ENCODE data around the gene FGR. TPM values are rescaled to one million over a fixed set of nuclear protein-coding genes. Genes with fewer than 3 reads are reported as not detected.

The FGR gene
- total and polyA plus RNA-seq, 2 experiments from 2014 or later, result not detected

- Histone ChIP-seq H4K20me1 (ENCODE audit: insufficient read depth) (no peaks in the 10 kb centered on the region), H3K9me2 (ENCODE audit: insufficient read depth) (no peaks in the 10 kb centered on the region), H3K4me3 (no peak overlapping the region), H3K4me2 (ENCODE audit: unreplicated experiment) (no peak overlapping the region), H2AFZ (no peak overlapping the region), H3K27ac (no peak overlapping the region), H3K9me3 (ENCODE audit: low read depth) (no peaks in the 10 kb centered on the region), H3K36me3 (ENCODE audit: low read depth) (no peaks in the 10 kb centered on the region), H3F3A (ENCODE audit: insufficient read depth) (no peaks in the 10 kb centered on the region), H3K9ac (no peak overlapping the region), H3K4me1 (ENCODE audit: insufficient read depth) (no peaks in the 10 kb centered on the region), H3K79me2 (ENCODE audit: insufficient read depth) (no peaks in the 10 kb centered on the region), H3K27me3 (replicated peaks; ENCODE audit: insufficient read depth) (no peaks in the 10 kb centered on the region)
- TF ChIP-seq EZH2phosphoT487 (IDR thresholded peaks at IDR 0.05; ENCODE audit: insufficient read depth, low read depth), result no peak
- TF ChIP-seq EZH2 (IDR thresholded peaks at IDR 0.05; ENCODE audit: insufficient read depth, poor library complexity, severe bottlenecking), result no peak
- no peak for DNase-seq
- WGBS, 2 experiments (ENCODE audit: low coverage in 1 of 2, low lambda C conversion rate in 2 of 2, missing lambda C conversion rate in 2 of 2), result 81% methylated on average over 16 of the region's 16 CpGs
- in situ Hi-C loops (cut with MboI), result loop anchor here (25.0 kb wide), 2 partner anchors 202 to 502 kb away; no protein-coding TSS in a partner anchor
Observed at GRCh38 chr1:27614043-27614624, 20.9 kb downstream of the FGR start.

GRCh38 chr1:27612718-27613117 is 22.3 kb downstream of the FGR start:
- Histone ChIP-seq H3K9me3 (ENCODE audit: low read depth) (no peaks in the 10 kb centered on the region), H3K79me2 (ENCODE audit: insufficient read depth) (no peaks in the 10 kb centered on the region), H3K36me3 (ENCODE audit: low read depth) (no peaks in the 10 kb centered on the region), H3K9me2 (ENCODE audit: insufficient read depth) (no peaks in the 10 kb centered on the region), H3K4me3 (no peak overlapping the region), H3K4me1 (ENCODE audit: insufficient read depth) (no peaks in the 10 kb centered on the region), H3K27ac (no peak overlapping the region), H4K20me1 (ENCODE audit: insufficient read depth) (no peaks in the 10 kb centered on the region), H3K27me3 (replicated peaks; ENCODE audit: insufficient read depth) (no peaks in the 10 kb centered on the region), H2AFZ (no peak overlapping the region), H3K4me2 (ENCODE audit: unreplicated experiment) (no peak overlapping the region), H3F3A (ENCODE audit: insufficient read depth) (no peaks in the 10 kb centered on the region), H3K9ac (no peak overlapping the region)
- WGBS, 2 experiments (ENCODE audit: low coverage in 1 of 2, low lambda C conversion rate in 2 of 2, missing lambda C conversion rate in 2 of 2), result 71 to 81% methylated on average over 12 of the region's 12 CpGs
- in situ Hi-C loops (cut with MboI), result loop anchor here (25.0 kb wide), 2 partner anchors 200 to 500 kb away; no protein-coding TSS in a partner anchor
- TF ChIP-seq EZH2 (IDR thresholded peaks at IDR 0.05; ENCODE audit: insufficient read depth, poor library complexity, severe bottlenecking), result no peak
- TF ChIP-seq EZH2phosphoT487 (IDR thresholded peaks at IDR 0.05; ENCODE audit: insufficient read depth, low read depth), result no peak
- no peak for DNase-seq

- DNase-seq, result no peak
- no peak overlapping the region for H3K4me3 ChIP-seq
- H3K4me2 ChIP-seq (ENCODE audit: unreplicated experiment), result no peak overlapping the region
- H3K9me3 ChIP-seq (ENCODE audit: low read depth), result no peaks in the 10 kb centered on the region
- H3K4me1 ChIP-seq (ENCODE audit: insufficient read depth), result 0 out of 2 replicates have a peak, but pooled peaks cover 3% of the 10 kb centered on the region
- no peaks in the 10 kb centered on the region for H3K36me3 ChIP-seq (ENCODE audit: low read depth)
- H3K27me3 ChIP-seq (replicated peaks; ENCODE audit: insufficient read depth), result no peaks in the 10 kb centered on the region
- no peak overlapping the region for H3K9ac ChIP-seq
- H3K9me2 ChIP-seq (ENCODE audit: insufficient read depth), result no peaks in the 10 kb centered on the region
- in situ Hi-C loops (cut with MboI), result loop anchor here (25.0 kb wide), 2 partner anchors 199 to 499 kb away; no protein-coding TSS in a partner anchor
- TF ChIP-seq EZH2 (IDR thresholded peaks at IDR 0.05; ENCODE audit: insufficient read depth, poor library complexity, severe bottlenecking) (no peak), EZH2phosphoT487 (IDR thresholded peaks at IDR 0.05; ENCODE audit: insufficient read depth, low read depth) (no peak)
- H2AFZ ChIP-seq, result no peak overlapping the region
- H4K20me1 ChIP-seq (ENCODE audit: insufficient read depth), result no peaks in the 10 kb centered on the region
- no peak overlapping the region for H3K27ac ChIP-seq
- WGBS, 2 experiments (ENCODE audit: low coverage in 1 of 2, low lambda C conversion rate in 2 of 2, missing lambda C conversion rate in 2 of 2), result 80 to 81% methylated on average over 4 of the region's 4 CpGs
- H3K79me2 ChIP-seq (ENCODE audit: insufficient read depth), result no peaks in the 10 kb centered on the region
- no peaks in the 10 kb centered on the region for H3F3A ChIP-seq (ENCODE audit: insufficient read depth)
Observed at GRCh38 chr1:27611450-27611849, 23.5 kb downstream of the FGR start.

GRCh38 chr1:27609618-27610240 is 25.3 kb downstream of the FGR start:
- no peaks in the 10 kb centered on the region for H3K36me3 ChIP-seq (ENCODE audit: low read depth)
- WGBS, 2 experiments (ENCODE audit: low coverage in 1 of 2, low lambda C conversion rate in 2 of 2, missing lambda C conversion rate in 2 of 2), result 71 to 79% methylated on average over 12 of the region's 12 CpGs
- TF ChIP-seq EZH2 (IDR thresholded peaks at IDR 0.05; ENCODE audit: insufficient read depth, poor library complexity, severe bottlenecking) (no peak), EZH2phosphoT487 (IDR thresholded peaks at IDR 0.05; ENCODE audit: insufficient read depth, low read depth) (no peak)

More at GRCh38 chr1:27609618-27610240, 25.3 kb downstream of the FGR start:
- Histone ChIP-seq H3K4me1 (ENCODE audit: insufficient read depth) (0 out of 2 replicates have a peak, but pooled peaks cover 3% of the 10 kb centered on the region), H3K79me2 (ENCODE audit: insufficient read depth) (no peaks in the 10 kb centered on the region), H3K9me2 (ENCODE audit: insufficient read depth) (no peaks in the 10 kb centered on the region), H3K9me3 (ENCODE audit: low read depth) (no peaks in the 10 kb centered on the region), H3K27me3 (replicated peaks; ENCODE audit: insufficient read depth) (no peaks in the 10 kb centered on the region), H3K4me2 (ENCODE audit: unreplicated experiment) (no peak overlapping the region), H3K9ac (no peak overlapping the region), H2AFZ (no peak overlapping the region), H3K4me3 (no peak overlapping the region), H3F3A (ENCODE audit: insufficient read depth) (no peaks in the 10 kb centered on the region), H4K20me1 (ENCODE audit: insufficient read depth) (no peaks in the 10 kb centered on the region), H3K27ac (no peak overlapping the region)
- no peak for DNase-seq
- in situ Hi-C loops (cut with MboI), result loop anchor here (5.0 to 25.0 kb wide), 3 partner anchors 58 to 497 kb away; no protein-coding TSS in a partner anchor

Data from GM23248 (cell line).